GM18909 (cell line): ENCODE data around the gene MYEOV.

Source experiments
- ATAC-seq: cut with Tn5 transposase; IDR thresholded peaks from one replicate; pipeline ENCODE4 v1.9.1; 2021; ENCODE audit warnings: mild to moderate bottlenecking; ENCODE audit not compliant: unreplicated experiment, poor library complexity

Gene MYEOV

DNA sequence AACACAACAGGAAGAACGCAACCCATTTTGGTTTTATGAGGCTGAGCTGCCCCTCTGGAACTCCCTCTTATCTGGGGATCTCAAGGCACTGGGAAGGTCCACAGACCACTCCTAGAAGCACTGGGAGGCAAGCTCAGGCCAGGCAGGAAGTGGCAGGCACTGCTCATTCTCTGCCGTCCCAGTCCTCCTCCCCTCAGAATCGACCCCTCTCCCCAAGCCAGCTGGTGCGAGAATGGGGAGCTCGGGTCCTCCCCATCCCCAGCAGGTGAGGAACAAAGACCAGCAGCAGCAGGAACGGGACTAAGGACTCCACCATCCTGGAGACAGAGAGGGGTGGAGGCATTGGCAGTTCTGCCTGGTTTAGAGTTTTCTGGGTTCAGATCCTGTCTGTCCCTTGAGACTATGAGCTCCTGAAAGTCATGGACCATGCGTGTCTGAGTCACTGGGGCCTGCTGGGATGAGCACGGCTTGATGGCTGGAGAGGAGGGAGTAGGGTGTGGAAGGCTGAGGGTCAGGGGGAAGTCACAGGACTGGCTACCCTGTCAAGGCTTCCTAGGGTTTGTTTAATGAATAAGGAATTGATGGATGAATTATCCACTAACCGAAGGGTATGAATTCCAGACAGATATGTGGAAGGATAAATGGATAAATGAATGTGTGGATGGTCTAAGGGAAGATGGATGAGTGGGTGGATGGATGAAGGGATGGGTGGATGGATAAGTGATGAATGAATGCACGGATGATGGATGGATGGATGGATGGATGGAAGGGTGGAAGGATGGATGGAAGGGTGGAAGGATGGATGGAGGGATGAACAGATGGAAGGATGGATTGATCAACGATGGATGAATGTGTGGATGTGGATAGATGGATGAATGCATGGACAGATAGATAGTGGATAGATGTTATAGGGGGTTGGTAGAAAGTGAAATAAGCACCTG is 6.4 kb downstream of the MYEOV start:
- no peak for ATAC-seq

DNA sequence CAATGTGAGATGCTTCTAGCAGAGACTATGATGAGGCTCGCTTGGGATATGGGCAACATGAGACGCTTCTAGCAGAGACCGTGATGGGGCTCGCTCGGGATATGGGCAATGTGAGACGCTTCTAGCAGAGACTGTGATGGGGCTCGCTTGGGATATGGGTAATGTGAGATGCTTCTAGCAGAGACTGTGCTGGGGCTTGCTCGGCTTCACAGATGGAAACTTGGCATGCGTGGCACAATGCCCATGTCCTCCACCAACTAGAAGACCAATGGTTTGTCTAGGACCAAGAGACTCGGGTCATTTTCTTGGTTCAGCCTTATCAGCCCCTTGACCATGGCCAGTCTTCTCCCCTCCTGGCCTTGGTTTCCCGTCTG is 7.1 kb downstream of the MYEOV start:
- ATAC-seq, result no peak

DNA sequence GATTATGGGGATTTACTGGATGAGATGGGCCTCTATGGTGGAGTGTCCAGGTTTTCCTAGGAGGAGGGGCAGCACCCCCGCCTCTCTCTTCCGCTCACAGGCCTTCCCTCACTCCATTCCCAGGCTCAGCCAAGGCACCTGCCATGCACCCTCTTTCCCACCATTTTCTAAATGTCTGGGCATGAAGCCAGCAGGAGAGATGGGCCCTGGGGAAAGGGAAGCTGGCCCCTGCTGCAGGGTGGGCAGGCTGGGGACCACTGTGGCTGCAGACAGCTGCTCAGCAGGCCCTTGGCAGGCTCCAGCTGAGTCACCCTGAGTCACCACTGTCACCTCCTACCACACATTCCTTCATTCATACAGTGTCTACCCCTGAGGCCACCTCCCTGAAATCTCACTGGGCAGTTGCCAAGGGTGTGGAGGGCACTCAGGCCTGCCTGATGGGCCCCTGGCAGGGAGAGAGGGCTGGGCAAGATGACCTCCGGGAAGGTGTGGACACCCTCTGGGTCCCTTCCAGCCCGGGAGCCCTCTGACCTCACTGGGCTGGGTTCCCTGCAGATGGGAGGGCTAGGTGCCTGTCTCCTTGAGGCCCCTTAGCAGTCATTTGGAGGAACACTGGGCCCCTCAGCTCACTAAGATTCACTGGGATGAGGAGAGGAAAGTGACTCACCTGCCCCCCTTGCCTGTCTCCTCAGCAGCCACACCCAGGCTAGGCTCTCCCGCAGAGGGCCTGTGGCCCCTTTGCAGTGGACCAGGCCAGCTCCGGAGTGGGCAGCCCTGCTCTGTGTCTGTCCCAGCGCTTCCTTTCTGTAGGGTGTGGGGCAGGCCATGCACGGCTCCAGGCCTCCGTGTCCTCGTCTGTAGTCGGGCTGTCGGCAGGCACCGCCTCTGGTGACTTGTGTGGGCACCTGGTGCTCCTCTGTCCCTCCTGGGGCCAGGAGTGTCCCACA is 7.8 kb downstream of the MYEOV start:
- ATAC-seq, result no peak

DNA sequence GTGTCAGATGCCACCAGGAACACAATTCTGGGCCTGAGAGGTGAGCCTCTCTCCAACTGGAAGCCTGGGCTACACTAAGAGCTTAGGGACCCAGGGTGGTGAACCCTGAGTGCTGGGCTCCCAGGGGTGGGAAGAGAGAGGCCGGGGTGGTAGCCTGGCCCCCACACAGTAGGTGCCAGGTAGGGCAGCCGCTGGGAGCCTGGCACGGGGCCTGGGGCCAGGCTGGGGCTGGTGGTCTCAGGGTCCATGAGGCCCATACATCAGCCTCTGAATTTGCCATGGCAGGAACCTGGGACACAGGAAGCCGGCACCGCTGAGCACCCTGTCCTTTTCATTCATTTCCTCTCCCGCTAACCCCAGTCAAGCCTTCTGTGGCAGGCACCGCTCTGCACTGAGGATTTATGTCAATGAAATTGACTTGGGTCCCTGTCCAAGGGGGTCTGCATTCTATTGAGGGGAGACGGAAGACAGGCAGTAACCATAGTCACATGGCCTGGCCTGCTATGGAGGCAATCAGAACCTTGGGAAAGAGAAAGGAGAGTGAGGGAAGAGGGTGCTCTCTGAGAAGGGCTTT is 8.6 kb downstream of the MYEOV start:
- ATAC-seq, result no peak

DNA sequence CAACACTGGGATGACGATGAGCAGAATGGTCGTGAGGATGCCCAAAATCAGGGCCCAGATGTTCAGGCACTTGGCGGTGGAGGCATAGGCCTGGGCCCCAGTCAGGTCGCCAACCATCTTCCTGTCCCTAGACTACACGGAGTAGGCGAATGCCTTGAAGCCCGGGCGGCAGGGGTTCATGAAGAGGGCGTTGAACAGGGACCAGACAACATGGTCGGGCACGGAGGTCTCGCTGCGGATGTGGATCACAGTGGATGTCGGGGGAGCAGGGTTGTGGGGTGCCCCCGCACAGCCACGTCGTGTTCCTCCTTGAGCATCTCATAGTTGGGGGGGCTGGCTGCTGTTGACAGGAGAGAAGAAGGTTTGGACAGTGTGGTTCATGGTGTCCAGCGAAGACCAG is 9.5 kb downstream of the MYEOV start:
- ATAC-seq, result no peak

DNA sequence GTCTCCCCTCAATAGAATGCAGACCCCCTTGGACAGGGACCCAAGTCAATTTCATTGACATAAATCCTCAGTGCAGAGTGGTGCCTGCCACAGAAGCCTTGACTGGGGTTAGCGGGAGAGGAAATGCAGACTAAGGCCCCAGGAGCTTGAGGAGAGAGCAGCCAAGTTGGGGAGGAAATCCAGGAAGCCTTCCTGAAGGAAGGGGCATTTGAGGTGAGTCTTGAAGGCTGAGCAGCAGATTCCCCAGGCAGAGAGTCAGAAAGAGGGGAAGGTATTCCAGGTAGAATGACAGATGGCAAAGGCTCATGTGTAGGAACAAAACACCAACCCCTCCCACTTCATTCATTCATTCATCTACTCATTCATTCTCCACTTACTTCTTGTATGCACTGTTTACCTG is 10.3 kb downstream of the MYEOV start:
- ATAC-seq, result no peak

DNA sequence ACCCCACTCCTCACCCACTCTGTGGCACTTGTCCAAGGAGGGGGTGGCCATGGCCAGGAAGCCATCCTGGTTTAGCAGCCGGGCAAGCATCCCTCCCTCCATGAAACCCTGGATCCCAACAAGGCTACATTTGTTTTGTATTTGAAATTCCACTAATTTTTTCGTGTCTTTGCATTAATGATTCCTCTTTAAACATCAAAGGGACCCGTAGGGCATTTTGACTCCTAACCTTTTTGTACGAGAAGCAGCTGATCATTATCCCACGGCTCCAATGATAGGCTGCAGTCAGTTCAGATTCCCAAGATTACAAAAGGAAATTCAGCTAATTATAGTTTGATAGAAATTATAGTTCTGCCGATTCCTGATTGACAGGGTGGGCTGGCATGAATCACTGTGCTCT is 10.7 kb downstream of the MYEOV start:
- ATAC-seq, result no peak

DNA sequence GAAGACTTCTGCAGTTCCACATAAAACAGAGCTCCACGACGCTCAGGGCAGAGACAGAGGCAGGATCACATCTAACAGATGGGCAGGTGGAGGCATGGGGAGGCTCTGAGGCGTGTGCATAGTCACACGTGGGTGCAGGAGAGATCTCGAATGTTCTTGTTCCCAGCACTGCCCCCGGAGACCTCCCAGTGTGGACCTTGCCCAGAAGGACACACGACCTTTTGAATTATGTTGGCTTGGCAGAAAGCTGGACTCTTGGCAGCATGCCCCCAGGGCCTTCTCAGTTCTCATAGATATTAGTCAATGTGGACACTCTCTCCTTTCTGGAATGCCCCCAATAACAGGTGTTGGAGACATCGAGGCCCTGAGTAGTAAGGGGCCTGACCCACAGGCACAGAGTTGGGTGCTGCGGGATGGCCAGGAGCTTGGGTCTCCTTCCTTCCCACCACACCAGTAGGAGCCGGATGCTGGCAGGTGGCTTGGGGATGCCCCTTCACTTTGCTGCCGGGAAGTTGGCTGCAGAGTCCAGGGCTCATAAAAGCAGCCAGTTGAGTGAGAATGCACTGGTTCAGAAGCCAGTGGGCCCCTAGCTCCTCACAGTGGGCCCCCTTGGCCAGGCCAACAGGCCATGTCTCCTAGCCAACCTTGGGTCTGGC is 12.1 kb downstream of the MYEOV start:
- no peak for ATAC-seq

DNA sequence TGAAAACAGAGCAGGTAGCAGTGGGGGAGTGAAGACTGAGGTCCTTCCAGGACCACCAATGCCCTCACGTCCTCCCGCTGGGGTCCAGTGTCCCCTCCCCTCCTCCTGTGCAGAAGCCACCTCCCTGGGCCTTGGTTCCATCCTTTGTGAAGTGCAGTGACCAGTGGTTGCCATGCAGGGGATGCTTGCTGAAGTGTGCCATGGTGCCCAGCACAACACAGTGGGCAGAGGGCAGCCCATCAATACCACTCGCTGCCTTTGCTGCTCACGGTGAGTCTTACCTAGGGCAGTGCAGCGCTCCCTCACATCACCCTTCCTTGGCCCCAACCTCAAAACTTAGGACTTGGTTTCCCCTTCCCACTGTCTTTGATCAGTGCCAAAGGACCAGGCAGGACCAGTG is 12.9 kb downstream of the MYEOV start:
- no peak for ATAC-seq

DNA sequence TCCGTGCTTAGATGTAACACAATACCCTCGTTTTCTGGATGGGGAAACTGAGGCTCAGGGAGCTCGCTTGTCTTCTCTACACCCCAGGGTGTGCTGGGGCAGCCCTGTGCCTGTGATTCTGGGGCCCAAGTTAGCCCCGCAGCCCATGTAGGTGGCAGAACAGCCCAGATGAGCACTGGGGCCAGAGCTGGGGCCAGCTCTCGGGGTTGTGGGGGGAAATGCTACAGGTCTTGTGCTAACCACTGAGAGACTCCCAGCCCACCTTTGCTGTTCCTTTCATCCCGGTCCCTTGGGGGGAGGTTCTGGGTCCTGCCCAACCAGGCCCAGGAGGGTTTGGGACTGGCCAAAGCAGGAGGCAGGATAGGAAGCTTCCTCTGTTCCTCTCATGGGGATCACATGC is 13.5 kb downstream of the MYEOV start:
- ATAC-seq, result no peak

DNA sequence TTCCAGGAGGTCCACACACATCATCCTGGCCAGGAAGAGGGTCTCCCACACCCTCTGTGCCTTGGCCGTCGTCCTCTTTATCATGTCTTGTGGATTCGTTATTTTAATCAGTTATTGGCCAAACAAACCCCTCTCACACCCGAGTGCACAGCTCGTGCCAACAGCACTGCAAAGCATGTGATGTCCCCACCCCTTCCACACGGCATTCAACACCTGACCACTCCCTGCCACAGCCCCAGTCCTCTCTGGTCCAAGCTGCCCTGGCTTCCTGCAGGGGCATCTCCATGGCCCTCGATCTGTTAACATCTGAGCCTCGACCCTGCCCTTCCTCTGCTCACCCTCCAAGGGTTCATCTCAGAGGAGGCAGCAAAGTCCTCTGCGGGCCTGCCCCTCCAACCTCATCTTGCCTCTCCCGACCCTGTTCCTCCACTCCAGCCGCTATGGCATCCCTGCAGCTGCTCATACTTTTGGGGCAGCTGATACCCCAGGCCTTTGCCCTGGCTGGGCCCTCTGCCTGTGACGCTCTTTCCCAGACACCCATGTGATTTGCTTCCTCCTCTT is 14.0 kb downstream of the MYEOV start:
- no peak for ATAC-seq

DNA sequence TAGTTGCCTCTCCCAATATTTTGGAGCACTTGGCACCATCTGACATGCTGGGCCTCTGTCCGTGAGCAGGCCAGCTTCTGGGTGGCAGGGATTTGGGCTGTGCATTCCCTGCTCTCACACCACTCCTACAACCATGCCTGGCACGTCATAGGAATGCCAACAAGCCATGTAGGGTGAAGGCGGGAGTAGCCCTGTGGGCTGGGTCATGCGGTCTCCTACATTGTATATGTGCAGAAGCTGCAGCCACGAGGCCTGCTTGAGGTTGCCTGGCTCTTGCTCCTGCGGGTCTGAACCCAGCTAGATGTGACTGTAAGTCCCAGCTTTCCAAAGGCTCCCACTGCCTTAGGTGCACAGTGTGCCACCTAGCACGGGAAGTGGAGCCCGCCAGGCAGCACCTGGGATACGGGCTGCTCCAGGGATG is 14.5 kb downstream of the MYEOV start:
- no peak for ATAC-seq

DNA sequence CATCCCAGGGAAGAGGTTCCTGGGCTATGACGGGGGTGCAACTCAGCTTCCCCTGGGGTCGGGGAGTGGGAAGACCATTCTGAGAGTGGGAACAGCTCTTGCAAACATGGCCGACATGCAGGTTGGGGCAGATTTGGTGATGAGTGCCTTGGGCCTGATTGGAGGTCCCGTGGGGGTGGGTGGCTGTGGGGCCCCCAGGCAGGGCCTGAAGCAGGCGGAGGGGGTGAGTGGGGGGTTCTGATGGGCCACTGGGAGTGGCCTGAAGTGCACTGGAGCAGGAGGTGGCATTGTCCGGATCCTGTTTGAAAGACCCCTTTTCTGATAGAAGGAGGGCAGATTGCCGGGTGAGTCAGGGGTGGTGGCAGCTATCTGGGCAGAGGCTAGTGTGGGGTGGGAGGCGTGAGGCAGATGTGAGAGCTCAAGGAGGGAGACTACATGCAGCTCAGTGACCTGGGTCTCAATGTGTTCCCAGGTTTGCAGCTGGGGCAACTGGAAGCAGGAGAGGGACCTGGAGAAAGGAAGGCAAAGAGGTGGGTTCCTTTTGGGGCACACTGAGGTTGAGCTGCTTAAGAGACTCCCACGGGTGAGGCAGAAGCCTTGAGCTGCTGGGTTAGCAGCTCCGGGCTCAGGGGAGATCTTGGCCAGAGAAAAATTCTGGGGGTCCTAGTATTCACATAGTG is 15.1 kb downstream of the MYEOV start:
- no peak for ATAC-seq

DNA sequence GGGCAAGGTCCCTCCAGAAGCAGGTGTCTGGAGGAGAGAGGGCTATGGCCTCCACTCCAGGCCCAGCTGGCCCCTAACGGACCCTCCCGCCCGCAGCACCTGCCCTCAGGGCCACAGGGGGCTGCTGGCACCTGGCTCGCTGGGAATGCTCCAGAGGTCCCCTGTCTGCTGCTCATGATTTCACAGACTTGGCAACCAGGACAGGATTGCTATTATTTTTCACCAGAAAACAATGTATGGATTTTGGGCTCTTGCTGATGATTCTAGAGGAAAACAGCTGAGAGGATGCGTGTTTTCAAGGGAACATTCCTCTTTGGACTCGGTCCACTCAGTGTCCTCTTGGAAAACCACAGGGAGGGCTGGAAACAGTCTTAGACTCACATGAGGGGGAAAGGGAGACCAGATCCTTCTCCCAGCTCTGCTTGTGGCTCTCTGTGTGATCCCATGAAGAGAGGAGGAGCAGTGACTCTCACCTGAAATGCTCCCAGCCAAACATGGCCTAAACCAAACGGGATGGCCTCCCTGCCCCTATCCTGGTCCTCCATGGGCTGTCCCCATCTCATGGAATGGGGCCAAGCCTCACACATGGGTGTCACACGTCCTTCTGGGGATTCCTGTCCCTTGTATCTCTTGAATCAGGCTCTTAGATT is 15.8 kb downstream of the MYEOV start:
- ATAC-seq, result no peak

DNA sequence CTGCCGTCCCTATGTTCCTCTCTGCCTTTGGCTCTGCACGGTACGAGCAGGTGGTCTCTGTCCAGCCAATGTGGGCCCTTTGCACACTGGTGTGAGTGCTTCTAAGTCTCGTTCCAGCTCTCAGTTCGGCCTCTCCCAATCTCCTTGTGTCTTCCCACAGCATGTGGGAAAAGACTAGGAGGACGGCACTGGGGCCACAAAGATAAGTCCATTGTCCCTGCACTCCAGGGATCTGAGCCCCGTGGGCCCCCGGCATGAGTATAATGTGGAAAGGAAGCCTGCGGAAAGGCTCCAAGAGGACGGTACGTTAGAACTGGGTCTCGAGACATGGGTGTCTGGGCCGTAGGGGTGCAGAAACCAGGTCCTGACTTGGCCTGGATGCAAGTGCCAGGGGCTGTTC is 16.4 kb downstream of the MYEOV start:
- no peak for ATAC-seq

DNA sequence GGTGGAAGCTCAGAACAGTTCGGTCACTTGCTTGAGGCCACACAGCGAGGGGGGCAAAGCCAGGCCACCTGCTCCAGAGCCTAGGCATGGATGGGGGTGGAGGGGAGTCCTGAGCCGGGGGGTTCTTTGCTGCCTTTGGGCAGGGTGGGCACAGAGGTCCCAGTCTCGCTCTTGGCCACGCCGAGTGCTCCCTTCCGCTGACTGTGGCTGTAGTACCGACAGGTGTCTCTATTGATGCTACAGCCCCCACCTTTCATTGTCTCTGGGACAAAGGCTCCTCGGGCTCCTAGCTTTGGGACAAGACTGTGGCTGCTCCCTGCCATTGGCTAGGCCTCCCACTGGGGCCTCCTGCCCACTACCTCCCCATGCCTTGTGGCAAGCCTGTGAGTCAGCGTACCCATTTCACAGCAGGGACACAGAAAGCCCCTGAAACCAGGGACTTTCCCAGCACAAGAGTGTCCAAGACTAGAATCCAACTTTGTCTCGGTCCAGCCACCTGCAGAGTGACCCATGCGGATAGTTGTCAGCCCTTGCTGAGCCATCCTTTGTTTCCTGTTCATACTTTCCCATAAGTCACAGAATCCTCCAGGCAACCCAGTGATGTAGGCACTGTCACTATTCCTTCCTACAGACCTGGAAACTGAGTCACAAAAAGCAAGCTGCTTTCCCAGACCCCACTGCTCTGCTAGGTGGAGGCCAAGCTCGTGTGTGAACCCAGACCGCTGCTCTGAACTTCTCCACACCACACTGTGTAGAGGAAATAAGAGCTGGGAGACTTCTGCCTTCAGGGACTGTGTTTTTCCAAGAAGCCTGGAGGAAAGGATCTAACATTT is 17.2 kb downstream of the MYEOV start:
- ATAC-seq, result no peak

DNA sequence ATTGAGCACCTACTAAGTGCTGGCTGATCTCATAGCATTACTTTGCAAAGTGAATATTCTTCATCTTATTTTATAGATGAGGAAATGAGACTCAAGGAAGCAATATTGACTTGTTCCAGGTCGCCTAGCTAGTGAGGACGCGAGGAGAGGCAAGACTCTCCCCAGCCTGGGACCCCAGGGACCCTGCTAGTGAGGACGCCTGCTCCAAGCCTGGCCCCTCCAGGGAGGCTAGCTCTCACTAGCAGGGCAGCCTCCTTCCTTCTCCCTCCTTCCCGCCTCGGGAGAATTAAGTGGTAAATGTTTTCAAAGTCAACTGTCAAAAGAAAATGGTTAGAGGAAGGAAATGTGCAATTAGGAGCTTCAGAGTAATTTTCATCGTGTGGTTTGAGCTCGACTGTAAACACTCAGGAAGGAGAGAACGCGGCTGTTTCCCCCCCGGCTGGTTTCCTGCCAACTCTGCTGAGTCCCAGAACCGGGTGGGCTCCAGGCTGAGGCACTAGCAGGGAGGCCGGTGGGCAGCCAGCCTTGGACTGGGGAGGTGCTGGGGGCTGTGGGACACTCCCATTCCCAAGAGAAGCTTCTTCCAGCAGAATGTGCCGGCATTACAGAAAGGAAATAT is 17.9 kb downstream of the MYEOV start:
- ATAC-seq, result no peak
